Glutamatergic neuron (in vitro differentiated cells): ENCODE data around the gene BCL11A. TPM values are rescaled to one million over a fixed set of nuclear protein-coding genes. Genes with fewer than 3 reads are reported as not detected.

Source experiments
- DNase-seq: peaks from one replicate; pipeline ENCODE4 v3.0.0; 2022
- H3K27ac Mint-ChIP-seq: one replicate; pipeline ENCODE4 v1.8.0; 2020; ENCODE audit warnings: mild to moderate bottlenecking, mixed read lengths, inconsistent platforms; ENCODE audit not compliant: unreplicated experiment
- H3K27me3 Mint-ChIP-seq: one replicate; pipeline ENCODE4 v1.8.0; 2020; ENCODE audit warnings: mild to moderate bottlenecking, moderate library complexity, mixed read lengths, inconsistent platforms; ENCODE audit not compliant: unreplicated experiment
- H3K36me3 Mint-ChIP-seq: one replicate; pipeline ENCODE4 v1.8.0; 2020; ENCODE audit warnings: mild to moderate bottlenecking, mixed read lengths, inconsistent platforms; ENCODE audit not compliant: unreplicated experiment
- H3K4me1 Mint-ChIP-seq: one replicate; pipeline ENCODE4 v1.8.0; 2020; ENCODE audit warnings: mild to moderate bottlenecking, low read depth, mixed read lengths, inconsistent platforms; ENCODE audit not compliant: unreplicated experiment
- H3K4me3 Mint-ChIP-seq: one replicate; pipeline ENCODE4 v1.8.0; 2020; ENCODE audit warnings: mild to moderate bottlenecking, mixed read lengths, inconsistent platforms; ENCODE audit not compliant: unreplicated experiment
- H3K9me3 Mint-ChIP-seq: one replicate; pipeline ENCODE4 v1.8.0; 2020; ENCODE audit warnings: mild to moderate bottlenecking, moderate library complexity, mixed read lengths, inconsistent platforms; ENCODE audit not compliant: unreplicated experiment
- total RNA-seq: library from RNA; stranded (reverse); fragmentation: NEBNext Ultra II Directional; extraction: Animal tissue kit (Norgen Biotek cat#: 25700); gene quantifications from one replicate; pipeline ENCODE4 v1.2.1, GENCODE V29; 2021; ENCODE audit not compliant: unreplicated experiment
- TF ChIP-seq, protein P1 (sequence below): fragments of 200-600 bp; sonication (generic); IDR thresholded peaks from one replicate; pipeline ENCODE4 v1.5.0; 2021; ENCODE audit not compliant: partially characterized antibody, unreplicated experiment

BCL11A gene
- total RNA-seq, 1 donor from 2014 or later = 29.1 TPM

DNA sequence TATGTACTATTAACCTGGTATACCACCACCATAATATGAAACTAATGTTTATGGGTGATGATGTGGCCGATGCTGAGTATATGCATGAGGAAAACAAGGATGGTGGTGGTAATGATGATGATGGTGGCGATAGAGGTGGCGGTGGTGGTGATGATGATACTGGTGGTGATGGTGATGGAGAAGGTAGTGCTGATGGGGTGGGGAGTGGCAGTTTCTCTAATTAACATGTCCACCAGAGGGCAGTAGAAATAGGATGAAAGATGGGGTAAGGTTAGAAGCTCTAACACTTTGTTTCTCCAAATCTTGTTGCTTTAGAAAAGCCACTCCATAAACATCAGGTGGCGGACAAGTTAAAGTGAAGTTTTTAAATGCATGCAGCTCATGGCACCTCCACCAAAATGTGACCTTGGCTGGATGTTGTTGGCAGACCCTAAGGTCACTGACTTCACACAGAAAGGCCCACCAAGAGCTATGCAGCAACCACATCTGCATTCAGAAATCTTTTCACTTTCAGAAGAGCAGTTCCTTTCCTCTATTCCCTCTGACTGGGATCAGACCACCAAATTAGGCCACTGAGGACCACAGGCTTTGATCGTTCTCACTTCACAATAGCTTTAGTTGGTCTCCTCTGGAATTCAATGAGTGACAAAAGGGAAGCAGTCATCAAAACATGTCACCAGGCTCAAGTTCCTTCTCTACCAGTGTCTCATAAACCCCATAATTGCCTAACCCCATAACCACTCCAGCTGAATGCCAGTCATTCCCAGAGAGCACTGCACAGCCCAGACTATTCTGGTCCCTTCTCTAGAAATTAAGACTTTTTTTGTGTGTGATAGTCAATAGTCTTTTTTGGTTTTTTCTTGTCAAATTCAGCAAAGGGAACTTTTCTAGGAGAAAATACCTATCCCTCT, 7.5 kb upstream of the BCL11A start:
- H3K27ac Mint-ChIP-seq = no peak overlapping the region
- peaks cover 8% of the 10 kb centered on the region for H3K4me1 Mint-ChIP-seq
- H3K36me3 Mint-ChIP-seq = no peaks in the 10 kb centered on the region
- H3K27me3 Mint-ChIP-seq = no peaks in the 10 kb centered on the region
- TF ChIP-seq, protein P1, sequence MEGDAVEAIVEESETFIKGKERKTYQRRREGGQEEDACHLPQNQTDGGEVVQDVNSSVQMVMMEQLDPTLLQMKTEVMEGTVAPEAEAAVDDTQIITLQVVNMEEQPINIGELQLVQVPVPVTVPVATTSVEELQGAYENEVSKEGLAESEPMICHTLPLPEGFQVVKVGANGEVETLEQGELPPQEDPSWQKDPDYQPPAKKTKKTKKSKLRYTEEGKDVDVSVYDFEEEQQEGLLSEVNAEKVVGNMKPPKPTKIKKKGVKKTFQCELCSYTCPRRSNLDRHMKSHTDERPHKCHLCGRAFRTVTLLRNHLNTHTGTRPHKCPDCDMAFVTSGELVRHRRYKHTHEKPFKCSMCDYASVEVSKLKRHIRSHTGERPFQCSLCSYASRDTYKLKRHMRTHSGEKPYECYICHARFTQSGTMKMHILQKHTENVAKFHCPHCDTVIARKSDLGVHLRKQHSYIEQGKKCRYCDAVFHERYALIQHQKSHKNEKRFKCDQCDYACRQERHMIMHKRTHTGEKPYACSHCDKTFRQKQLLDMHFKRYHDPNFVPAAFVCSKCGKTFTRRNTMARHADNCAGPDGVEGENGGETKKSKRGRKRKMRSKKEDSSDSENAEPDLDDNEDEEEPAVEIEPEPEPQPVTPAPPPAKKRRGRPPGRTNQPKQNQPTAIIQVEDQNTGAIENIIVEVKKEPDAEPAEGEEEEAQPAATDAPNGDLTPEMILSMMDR = peak; percentile 57
- H3K9me3 Mint-ChIP-seq = no peaks in the 10 kb centered on the region
- DNase-seq = no peak
- H3K4me3 Mint-ChIP-seq = no peak overlapping the region

DNA sequence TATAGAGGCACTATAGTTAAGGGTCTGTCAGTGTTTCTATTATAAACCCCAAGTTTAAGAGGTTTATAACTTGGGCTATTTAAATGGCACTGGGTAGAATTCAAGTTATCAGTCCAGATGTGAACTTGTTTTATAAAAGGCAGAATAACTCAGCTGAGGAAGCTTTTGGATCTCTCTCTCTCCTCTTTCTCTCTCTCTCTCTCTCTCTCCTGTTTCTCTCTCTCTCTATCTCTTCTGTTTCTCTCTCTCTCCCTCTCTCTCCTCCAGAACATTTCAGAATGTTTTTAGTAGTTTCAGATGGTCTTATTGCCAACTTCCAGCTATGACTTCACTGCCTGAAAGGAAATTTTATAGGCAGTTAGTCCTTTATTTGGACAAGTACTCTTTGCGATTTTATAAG, 6.4 kb upstream of the BCL11A start:
- no peak for DNase-seq
- TF ChIP-seq, protein P1 = no peak
- Mint-ChIP-seq H3K4me3 (no peak overlapping the region), H3K9me3 (no peaks in the 10 kb centered on the region), H3K4me1 (peaks cover 8% of the 10 kb centered on the region), H3K27me3 (peaks cover 4% of the 10 kb centered on the region), H3K27ac (no peak overlapping the region), H3K36me3 (no peaks in the 10 kb centered on the region)

DNA sequence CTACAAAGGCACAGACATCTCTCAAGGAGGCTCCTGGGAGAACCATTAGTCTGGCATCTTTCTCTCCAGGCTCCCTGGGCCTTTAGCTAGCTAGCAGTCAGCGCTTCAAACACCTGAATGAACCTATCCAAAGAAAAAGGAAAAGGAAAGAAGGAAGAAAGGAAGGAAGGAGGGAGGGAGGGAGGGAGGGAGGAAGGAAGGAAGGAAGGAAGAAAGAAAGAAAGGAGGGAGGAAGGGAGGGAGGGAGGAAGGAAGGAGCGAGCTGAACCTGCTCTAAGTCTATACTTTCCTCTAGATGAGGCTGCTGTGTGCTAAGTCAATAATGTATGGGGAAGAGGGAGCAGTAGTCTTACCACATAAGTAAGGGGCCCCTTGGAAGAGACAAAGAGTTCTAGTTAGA, 5.1 kb upstream of the BCL11A start:
- H3K27ac Mint-ChIP-seq = no peak overlapping the region
- peaks cover under 1% of the 10 kb centered on the region for H3K36me3 Mint-ChIP-seq

DNA sequence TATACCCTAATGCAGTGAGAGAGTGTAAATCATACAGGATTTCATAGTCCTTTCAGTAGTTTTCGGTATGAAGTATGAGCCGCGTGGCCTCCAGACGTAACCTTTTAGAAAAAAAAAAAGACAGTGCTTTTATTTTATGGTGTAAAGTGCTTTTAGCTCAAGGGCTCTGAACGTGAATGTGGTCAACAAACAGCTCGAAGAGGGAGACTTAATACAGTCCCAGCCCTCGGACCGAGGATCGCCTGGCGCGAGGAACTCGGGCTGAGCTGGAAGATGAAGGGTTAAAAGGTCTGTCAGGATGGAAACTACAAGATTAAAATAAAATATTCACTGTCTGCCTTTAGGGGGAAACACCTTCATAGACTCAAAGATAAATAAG, 4.0 kb upstream of the BCL11A start:
- DNase-seq = no peak
- Mint-ChIP-seq H3K27me3 (peaks cover 7% of the 10 kb centered on the region), H3K36me3 (peaks cover 4% of the 10 kb centered on the region), H3K4me3 (peak overlapping the region; percentile 81), H3K27ac (no peak overlapping the region), H3K4me1 (peaks cover 8% of the 10 kb centered on the region), H3K9me3 (peaks cover 4% of the 10 kb centered on the region)
- TF ChIP-seq, protein P1 = no peak

More for the DNA sequence above, 5.1 kb upstream of the BCL11A start:
- DNase-seq = no peak
- H3K27me3 Mint-ChIP-seq = peaks cover 4% of the 10 kb centered on the region
- no peak overlapping the region for H3K4me3 Mint-ChIP-seq
- TF ChIP-seq, protein P1 = no peak
- H3K9me3 Mint-ChIP-seq = peaks cover under 1% of the 10 kb centered on the region
- H3K4me1 Mint-ChIP-seq = peaks cover 8% of the 10 kb centered on the region
